CD4-positive, alpha-beta T cell treated with Interleukin-12 subunit alpha and Interleukin-12 subunit beta, for 1 hour (primary cell): ENCODE results near the gene PLCG2.
A peak's percentile ranks its signal among the peaks of the same experiment; 100 is the strongest.
"Not testable (repeated sequence)": the region's sequence is repeated elsewhere in the genome, so short reads cannot be mapped to it uniquely, and the experiment has no call there.

Experiments used
- DNase-seq: peaks from one replicate; pipeline ENCODE4 v3.0.0-alpha.2; 2020

Gene PLCG2

DNA sequence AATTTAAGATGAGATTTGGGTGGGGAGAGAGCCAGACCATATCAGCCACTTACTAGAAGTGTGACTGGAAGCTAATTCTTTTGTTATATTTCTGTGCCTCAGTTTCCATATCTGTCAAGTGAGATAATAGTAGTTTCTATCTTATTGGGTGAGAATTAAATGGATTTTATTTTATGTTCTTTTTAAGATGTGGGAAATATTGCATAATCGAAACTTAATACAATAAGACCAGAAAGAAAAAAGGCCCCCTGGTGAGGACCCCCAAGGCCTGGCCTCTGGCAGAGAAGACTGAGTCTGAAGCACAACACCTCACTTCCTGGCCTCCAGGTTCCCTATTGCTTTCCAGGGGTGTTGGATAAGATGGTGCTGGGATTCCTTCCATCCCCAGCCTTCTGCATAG lies 13.7 kb downstream of the PLCG2 start:
- DNase-seq: no peak

DNA sequence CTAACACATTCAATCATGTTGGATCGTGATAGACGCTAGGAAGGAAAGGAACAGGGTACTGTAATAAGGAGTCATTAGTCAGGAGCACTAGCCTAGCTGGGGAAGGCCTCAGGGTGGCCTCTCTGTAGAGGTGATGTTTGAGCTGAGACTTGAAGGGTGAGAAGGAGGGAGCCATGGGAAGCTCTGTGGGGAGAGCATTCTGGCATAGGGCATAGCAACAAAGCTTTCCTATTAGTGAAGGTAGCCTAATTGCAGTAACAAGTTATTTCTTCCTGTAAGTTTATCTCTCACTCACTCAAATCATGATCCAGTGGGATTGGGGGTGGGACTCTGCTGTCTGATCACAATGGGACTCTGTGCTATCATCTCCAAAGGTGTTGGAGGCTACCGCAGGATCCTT lies 16.1 kb downstream of the PLCG2 start:
- no peak for DNase-seq

DNA sequence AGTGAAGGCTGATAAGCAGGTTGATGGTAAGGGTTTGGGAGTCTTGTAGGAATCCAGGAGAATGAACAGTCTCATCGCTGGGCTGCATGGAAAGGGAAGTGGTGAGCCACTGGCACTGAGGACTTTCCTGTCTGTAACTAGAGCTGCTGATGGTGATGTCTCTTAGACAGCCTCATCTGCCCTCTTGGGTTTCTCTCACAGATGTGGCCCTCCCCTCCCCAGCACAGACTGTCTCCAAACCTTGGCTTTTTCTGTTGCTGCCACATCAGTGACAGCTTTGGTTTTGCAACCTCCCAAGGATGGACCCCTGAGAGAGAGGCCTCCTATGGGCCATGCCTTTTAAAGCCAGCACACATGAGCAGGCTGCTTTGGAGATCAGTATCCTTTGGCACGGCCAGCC lies 16.9 kb downstream of the PLCG2 start:
- DNase-seq: no peak

DNA sequence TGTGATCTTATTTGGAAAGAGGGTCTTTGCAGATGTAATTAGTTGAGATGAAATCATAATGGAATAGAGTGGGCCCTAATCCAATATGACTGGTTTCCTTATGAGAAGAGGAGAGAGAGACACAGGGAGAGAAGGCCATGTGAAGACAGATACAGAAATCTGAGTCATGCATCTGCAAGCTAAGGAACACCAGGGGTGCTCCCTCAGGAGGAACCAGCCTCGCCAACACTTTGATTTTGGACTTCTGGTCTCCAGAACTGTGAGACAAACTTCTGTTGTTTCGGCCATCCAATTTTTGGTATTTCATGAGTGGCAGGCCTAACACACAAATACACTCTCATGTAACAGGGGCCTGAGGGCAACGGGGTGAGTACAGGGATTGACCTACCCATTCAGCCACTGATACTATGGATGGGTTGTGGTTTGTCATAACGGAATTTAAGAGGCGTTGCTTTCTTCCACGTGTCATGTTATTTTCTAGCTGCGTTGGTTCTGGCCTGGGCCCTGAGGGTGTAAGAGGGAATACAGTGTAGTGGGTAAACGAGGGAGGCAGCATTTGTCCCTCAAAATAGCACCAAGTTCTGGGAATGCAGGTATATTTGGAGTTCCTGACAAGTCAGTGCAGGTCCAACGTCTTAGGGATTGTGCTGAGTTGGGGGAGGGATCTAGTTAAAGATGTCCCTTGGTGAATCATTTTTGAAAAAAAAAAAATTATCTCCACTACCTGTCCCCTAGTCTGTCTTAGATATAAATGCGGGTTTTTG lies 17.7 kb downstream of the PLCG2 start:
- DNase-seq: no peak

DNA sequence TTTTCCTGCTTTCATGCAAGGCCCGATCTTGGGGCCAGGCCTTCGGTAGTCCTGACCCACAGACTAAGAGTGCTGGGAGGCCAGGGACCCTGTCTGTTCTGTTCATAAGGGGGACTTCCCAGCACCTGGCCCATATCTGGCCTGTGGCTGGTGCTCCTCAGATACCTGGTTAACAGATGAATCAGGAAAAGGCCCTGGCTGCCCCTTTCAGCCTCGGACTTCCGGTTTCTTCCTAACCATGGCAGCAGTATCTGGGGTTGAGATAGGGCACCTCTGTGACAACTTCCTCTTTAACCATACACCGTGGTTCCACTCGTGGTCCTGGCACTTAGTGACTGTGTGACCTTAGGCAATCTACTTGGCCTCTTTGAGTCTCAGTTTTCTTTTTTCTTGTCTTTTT lies 18.4 kb downstream of the PLCG2 start:
- peak; percentile 20 for DNase-seq

DNA sequence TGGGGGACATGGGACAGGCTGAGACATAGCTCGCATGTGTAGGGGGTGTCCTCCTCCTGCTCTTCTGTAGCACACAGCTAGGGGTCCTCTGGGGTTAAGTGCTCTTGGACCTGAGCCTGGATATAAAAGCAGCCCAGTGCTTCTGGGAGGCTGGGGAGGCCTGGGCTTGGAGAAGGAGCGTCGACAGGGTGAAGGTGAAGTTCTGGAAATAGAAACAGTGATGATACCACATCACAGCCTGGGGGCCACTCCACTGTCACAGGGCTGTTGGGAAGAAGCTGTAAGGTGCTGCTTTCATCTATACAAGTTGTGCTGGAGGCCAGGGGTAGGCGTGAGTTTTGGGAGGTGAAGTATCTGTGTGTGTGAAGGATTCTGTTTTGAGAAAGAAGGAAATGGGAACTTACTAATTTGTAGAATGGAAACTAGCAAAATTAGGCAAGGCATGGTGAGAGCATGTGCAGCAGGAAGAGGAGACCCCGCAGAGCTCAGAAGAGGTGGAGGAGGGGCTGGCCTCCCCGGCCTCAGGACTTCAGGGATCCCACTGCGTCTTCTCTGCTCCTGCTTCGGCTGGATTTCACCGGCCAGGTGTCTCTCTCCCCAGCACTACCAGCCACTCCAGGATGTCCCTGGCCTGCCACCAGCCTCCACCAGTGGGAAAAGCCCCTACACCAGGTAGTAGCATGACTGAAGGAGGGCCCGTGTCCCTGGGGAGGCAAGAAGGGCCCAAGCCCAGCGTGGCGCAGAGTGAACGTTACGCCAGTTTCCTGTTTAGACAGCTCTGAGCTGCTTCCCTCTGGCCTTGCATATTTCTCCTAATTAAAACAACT lies 19.4 kb downstream of the PLCG2 start:
- no peak for DNase-seq

DNA sequence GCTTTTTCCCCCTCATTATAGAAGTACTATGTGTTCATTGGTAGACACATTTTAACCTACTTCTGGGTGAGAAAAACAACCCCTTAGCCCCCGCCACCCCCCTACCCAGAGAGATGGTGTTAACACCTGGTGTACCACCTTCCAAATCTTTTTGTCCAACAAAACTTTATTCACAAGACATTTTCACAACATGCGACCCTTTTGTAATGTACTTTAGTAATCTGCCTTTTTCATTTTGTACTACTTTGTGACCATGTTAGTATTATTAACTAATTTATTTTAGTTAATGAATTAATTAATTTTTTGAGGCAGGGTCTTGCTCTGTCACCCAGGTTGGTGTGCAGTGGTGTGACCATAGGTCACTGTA lies 20.0 kb downstream of the PLCG2 start:
- DNase-seq: no peak

DNA sequence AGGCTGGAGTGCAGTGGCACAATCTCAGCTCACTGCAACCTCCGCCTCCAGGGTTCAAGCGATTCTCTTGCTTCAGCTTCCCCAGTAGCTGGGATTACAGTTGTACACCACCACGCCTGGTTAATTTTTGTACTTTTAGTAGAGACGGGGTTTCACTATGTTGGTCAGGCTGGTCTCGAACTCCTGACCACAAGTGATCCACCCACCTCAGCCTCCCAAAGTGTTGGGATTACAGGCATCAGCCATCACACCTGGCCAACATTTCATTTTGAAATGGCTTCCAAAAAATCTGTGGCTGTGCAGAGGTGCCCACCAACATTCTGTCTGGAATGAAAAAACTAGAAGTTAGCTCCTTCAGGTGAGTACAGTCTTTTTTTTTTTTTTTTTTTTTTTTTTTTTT lies 22.6 kb downstream of the PLCG2 start:
- DNase-seq: not testable (repeated sequence)

DNA sequence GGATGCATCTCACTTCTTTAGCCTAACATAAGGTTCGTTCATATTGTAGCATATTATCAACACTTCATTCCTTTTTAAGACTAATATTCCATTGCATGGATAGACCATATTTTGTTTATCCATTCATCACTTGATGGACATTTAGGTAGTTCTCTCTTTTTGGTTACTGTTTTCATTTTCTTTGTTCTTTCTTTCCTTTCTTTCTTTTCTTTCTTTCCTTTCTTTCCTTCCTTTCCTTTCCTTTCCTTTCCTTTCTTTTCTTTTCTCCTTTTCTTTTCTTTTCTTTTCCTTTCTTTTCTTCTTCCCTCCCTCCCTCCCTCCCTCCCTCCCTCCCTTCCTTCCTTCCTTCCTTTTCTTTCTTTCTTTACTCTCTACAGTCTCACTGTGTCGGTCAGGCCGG lies 24.2 kb downstream of the PLCG2 start:
- no peak for DNase-seq

DNA sequence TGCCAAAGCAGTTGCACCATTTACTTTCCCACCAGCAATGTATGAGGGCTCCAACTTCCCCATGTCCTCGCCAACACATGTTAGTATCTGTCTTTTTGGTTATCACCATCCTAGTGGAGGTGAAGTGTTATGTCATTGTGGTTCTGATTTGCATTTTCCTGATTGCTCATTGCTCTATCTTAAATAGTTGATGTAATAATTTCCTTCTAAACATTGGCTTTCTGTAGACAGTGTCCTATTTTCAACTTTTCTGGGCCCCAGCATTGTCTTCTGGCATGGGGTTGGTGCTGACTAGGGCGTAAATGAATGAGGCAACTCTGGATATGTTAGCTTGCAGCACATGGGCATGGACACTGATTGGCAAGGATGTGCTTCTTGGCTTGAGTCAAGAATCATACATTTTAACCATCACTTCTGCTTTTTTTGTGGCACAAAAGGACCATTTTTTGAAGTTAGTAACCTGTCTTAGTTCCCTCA lies 25.1 kb downstream of the PLCG2 start:
- no peak for DNase-seq

DNA sequence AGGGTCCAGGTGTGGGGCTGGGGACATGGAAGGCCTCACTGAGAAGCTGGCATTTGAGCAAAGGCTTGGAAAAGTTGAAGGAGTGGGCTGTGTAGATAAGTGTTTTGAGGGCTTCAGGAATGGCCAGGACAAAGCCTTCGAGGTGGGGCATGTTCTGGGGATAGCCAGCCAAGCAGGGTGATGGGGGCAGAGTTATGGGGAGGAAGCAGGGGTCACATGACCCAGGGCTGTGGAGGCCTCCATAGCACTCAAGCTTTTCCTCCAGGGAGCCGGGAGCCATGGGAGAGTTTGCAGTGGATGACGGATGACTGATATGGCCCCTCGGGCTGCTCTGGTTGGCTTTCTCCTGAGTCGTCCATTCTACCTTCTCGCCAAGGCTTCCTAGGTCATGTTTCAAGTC lies 27.6 kb downstream of the PLCG2 start:
- DNase-seq: no peak

DNA sequence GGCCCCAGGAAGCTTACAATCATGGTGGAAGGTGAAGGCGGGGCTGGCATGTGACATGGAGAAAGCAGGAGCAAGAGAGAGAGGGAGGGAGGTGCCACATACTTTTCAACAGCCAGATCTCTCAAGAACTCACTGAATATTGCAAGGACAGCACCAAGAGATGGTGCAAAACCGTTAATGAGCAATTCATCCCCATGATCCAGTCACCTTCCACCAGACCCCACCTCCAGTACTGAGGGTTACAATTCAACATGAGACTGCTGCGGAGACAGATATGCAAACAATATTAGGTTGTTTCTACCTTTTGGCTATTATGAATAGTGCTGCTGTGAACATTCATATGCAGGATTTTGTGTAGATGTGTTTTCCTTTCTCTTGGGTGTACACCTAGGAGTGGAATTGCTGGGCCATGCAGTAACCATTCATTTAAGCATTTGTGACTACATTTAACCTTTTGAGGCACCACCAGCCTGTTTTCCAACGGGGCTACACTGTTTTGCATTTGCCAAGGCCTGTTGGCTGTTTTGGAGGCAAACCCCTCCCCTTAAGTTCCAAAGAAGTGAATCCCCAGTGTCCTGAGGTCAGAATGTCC lies 28.8 kb downstream of the PLCG2 start:
- no peak for DNase-seq

DNA sequence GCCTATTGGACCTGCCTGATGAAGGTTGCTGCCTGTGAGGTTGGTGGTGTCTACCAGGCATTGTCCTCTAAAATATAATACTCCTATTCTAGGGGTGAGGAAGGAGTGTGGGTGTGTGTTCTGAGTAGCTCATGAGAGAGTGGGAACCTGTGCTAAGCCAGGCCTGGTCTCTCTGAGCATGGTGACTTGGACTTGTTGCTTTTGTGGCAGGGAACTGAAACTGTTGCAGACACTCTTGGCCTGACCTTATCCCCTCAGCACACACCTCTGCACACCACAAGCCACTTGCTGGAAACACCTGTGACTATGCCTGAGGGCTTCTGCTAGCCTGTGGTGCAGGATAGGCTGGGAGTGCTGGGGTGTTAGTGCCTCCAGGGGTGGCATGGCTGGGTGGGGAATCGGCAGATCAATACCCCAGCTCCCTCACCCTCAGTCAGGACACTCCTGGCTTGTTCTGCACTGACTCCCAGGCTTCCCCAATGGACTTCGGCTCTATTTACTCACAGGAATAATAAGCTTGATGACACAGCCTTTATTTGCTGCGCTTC lies 29.9 kb downstream of the PLCG2 start:
- peak; percentile 21 for DNase-seq

DNA sequence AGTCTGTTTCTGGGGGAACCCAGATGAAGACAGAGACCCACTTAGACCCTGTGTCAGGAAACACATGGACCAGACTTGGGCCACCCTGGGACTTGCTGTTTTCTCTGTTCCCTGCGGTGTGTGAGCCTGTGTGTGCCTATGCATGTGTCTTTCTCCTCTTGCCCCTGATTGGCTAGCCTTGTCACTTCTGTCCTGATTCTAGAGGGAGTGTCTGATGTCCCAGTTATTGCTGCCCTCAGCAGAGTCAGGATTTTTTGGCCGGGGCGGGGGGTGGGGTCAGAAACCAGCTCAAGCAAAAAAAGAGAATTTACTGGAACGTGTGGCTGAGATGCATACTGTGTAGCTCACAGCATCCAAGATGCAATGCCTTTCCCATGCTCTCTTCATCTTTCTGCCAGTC lies 30.5 kb downstream of the PLCG2 start:
- no peak for DNase-seq

DNA sequence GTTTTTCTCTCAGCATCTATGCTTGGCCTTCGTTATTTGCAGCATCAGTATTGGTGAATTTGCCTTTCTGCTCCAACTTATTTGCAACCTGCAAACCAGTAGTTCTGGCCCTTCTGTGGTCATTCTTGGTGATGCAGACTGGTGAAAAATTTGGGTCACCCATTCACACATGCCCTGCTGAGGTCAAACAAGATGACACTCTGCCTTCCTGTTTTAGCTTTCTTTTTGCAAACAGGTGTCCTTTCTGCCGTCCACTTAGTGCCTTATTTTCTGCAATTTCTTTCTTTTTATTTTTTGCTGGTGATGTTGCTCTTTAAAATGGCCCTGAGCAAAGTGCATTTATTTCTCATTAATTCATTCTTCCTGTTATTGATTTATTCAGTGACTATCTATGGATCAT lies 31.3 kb downstream of the PLCG2 start:
- DNase-seq: no peak

DNA sequence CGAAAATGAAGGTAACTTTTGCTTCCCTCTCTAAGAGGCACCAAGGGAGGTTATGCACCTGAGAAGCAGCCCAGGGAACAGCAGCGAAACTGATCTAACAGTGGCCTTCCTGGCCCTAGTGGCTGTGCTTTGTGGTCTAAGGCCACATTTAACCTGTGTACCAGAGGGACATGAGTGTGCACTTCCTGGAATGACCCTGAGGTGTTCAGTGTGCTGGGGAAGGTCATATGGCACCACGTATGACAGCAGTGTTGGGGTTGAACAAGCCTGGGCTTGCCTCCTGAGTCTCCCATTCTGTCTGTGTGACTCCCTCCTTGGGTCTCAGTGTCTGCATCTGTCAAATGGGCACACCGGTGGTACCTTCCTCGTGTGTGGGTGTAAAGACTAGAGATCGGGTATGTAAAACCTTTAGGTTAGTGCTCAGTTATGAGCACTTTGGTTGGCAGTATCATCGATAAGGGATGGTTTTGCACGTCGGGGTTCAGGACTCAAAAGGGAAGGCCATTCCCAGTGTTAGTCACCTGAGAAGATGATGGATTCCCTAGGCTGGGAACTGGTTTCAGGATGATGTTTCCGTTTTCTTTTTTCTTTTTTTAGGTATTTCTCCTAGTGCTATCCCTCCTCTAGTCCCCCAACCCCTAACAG lies 31.9 kb downstream of the PLCG2 start:
- no peak for DNase-seq

DNA sequence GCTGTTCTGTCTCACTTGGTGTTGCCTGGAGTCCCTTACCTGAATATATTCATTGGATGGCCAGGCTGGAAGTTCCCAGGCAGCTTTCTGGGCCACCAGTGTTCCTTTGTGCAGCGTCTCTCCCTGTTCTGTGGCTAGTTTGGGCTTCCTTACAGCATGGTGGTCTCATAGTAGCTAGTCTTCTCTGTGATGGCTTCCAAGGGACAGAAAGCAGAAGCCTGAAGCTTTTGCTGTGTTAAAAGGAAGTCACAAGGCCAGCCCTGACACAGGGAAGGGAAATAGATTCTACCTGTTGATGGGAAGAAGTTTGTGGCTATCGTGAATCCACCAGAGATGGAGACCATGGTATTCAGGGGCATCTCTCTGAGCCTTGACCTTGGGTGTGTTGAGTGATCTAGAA lies 34.6 kb downstream of the PLCG2 start:
- DNase-seq: no peak

DNA sequence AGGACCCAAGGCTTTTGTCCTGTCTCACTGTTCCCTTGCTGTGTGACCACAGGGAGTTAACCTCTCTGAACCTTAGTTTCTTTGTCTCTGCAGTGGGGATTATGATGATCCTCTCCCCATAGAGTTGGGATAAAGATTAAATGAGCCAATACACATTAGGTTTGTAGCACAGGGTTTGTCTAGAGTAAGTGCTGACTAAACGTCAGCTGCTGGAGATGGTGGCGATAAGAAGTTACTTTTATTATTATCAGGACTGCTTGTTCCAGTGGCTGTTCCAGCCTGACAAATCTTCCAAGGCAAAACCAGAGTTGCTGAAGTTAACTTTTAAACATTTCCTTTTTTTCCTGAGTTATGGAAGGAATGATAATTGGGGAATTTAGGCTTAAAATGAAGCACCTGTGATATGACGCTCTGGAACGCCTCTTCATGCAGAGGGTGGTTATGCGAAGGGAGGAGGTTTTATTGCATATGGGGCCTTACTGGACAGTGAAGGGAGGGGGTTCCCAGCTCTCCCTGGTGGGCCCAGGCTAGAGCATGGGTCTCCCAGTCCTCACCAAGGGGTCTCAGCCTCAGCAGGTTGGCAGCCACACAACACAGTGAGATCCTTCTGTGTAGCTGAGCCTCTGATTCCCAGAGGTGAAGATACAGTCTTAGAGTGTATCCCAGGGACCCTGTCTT lies 35.8 kb downstream of the PLCG2 start:
- DNase-seq: no peak

DNA sequence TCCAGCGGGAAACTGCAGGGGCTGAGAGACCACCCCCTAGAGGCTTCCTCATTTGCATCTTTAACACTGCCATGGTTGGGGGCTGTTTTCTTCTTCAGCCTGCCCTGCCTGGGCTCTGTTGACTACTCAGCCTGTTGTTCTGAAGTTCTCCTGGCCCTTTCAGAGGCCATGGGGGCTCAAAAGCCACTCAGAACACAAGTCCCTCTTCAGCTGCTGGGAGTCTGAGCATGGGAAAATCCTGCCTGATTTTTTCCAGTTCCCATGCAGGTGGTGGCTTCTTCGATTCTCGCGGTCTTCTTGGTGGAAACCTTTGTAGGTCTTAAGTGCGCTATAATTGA lies 36.3 kb downstream of the PLCG2 start:
- DNase-seq: no peak

DNA sequence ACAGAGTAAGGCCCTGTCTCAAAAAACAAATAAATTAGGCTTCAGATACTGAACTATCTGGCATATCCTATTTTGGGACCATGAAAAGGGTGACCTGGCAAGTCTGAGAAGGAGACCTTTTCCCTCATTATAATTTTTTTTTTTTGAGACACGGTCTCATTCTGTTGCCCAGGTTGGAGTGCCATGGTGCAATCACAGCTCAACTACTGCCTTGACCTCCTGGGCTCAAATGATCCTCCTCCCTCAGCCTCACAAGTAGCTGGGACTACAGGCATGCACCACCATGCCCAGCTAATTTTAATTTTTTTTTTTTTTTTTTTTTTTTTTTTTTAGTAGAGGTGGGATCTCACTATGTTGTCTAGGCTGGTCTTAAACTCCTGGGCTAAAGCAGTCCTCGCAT lies 37.3 kb downstream of the PLCG2 start:
- no peak for DNase-seq

DNA sequence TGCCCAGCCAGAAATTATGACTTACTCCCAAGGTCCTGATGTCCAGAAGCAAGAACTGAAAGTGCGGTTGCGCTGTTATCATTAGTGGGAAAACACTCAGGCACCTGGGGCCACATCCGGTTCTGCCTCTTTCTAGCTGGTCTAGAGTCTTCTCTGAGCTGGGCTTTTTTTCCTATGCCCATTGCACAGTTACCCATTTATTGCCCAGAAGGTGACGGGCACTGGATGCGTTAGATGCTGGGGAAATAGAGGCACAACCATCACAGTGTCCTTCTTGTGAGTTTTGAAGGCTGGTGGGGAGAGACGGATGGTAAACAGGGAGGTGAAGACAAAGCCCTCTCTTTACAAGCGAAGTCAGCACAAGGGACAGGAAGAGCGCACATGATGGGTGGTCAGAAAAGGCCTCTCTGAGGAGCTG lies 37.7 kb downstream of the PLCG2 start:
- DNase-seq: no peak

DNA sequence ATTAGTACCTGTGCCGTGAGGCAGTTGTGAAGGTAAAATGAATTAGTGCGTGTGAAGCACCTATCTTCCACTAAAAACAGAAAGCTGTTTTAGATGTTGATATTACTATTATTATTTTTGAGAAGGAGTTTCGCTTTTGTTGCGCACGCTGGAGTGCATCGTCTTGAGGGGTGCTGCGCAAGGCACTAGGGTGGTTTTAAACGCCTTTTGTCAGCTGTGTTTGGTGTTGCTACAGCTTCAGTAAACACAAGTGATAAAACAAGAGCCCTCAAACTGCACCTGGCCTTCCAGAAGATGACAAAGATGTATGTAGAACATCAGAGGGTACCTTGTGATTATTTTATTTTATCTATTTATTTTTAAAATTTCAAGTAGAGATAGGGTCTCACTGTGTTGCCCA lies 38.2 kb downstream of the PLCG2 start:
- peak; percentile 39 for DNase-seq
